K562 (cell line): ENCODE data around the gene FANCC. TPM values are rescaled to one million over a fixed set of nuclear protein-coding genes. Genes with fewer than 3 reads are reported as not detected.

ENCODE experiments used
- ZBTB8A ChIP-seq: fragments of 450-650 bp; IDR thresholded peaks from 2 replicates; pipeline ENCODE4 v1.6.1; 2018; ENCODE audit warnings: mild to moderate bottlenecking, moderate library complexity; ENCODE audit not compliant: partially characterized antibody
- polyA plus RNA-seq, 8 experiments: library from polyadenylated mRNA; depleted of rRNA in 4 of 8; stranded (reverse) in 5 of 8; unstranded in 3 of 8; fragments of >200 nt; fragmentation: Nextera tagmentation in 2 of 8; fragmentation: Illumina TruSeq in 1 of 8; extraction: Ambion mirVana in 2 of 8; extraction: Trizol in 1 of 8; gene quantifications; 2 replicates each; pipeline versions ENCODE4 v1.2.1 to v1.2.3, GENCODE V29; 2011 to 2014; ENCODE audit warnings: inconsistent platforms in 1 of 8, missing spikeins in 1 of 8
- total RNA-seq, 7 experiments: library from RNA; depleted of rRNA in 6 of 7; stranded (reverse); fragments of >200 nt in 6 of 7; fragmentation: Illumina TruSeq in 2 of 7; extraction: Trizol in 2 of 7; gene quantifications; 2 replicates each; pipeline versions ENCODE4 v1.2.1 to v1.2.3, GENCODE V29; 2011 to 2021; ENCODE audit warnings: low replicate concordance in 1 of 7
- TF ChIP-seq, protein P1 (sequence below): fragments of 450-650 bp; IDR thresholded peaks from 2 replicates; pipeline ENCODE4 v1.6.1; 2016; ENCODE audit warnings: mild to moderate bottlenecking
- TF ChIP-seq, protein P2 (sequence below): fragments of 200-800 bp; sonication (Bioruptor generic); IDR thresholded peaks from 2 replicates; pipeline ENCODE4 v1.6.1; 2017; ENCODE audit warnings: missing genetic modification characterization, missing compliant biosample characterization
- TF ChIP-seq, protein P3 (sequence below), 2 experiments: fragments of 450-650 bp in 1 of 2; IDR thresholded peaks; 2 replicates each; pipeline ENCODE4 v1.6.1; 2011 to 2017; ENCODE audit warnings: low read depth in 2 of 2, antibody characterized with exemption in 1 of 2, borderline replicate concordance in 1 of 2, low read length in 1 of 2, mild to moderate bottlenecking in 1 of 2, mixed read lengths in 1 of 2; ENCODE audit not compliant: control insufficient read depth in 1 of 2
- TF ChIP-seq, protein P4 (sequence below): fragments of 250-450 bp; sonication (Bioruptor Pico); IDR thresholded peaks from 2 replicates; pipeline ENCODE4 v1.8.0; 2021; ENCODE audit warnings: borderline replicate concordance, mild to moderate bottlenecking, moderate library complexity; ENCODE audit not compliant: poor library complexity, severe bottlenecking
- TF ChIP-seq, protein P5 (sequence below): fragments of 450-650 bp; IDR thresholded peaks from 2 replicates; pipeline ENCODE4 v1.6.1; 2016; ENCODE audit warnings: borderline replicate concordance

Gene FANCC
- total and polyA plus RNA-seq, 9 of the 15 experiments (the other 6 are each of a cell fraction or from before 2014, with no cell fraction given), result 4.6 to 18.4 (median 14.2) TPM

DNA sequence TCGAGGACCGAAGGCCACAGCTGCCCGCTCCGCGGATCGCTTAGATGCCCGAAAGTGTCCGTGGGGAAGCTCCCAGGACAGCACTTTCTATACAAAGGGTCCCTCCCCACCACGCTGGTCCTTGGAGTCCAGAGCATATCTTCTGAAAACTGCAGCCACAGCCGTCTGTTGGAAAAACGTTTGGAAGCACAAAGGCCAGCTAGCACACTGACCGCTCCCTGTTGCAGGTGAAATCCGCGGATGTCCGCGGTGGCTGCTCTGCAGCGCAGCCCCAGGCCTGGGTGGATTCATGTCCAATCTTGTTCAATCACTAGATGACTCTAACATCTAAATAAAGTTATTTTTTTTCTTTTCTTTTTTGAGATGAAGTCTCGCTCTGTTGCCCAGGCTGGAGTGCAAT lies 32.8 kb upstream of the FANCC start (continued):
- TF ChIP-seq, protein P1, sequence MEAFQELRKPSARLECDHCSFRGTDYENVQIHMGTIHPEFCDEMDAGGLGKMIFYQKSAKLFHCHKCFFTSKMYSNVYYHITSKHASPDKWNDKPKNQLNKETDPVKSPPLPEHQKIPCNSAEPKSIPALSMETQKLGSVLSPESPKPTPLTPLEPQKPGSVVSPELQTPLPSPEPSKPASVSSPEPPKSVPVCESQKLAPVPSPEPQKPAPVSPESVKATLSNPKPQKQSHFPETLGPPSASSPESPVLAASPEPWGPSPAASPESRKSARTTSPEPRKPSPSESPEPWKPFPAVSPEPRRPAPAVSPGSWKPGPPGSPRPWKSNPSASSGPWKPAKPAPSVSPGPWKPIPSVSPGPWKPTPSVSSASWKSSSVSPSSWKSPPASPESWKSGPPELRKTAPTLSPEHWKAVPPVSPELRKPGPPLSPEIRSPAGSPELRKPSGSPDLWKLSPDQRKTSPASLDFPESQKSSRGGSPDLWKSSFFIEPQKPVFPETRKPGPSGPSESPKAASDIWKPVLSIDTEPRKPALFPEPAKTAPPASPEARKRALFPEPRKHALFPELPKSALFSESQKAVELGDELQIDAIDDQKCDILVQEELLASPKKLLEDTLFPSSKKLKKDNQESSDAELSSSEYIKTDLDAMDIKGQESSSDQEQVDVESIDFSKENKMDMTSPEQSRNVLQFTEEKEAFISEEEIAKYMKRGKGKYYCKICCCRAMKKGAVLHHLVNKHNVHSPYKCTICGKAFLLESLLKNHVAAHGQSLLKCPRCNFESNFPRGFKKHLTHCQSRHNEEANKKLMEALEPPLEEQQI, result no peak
- TF ChIP-seq, protein P2, sequence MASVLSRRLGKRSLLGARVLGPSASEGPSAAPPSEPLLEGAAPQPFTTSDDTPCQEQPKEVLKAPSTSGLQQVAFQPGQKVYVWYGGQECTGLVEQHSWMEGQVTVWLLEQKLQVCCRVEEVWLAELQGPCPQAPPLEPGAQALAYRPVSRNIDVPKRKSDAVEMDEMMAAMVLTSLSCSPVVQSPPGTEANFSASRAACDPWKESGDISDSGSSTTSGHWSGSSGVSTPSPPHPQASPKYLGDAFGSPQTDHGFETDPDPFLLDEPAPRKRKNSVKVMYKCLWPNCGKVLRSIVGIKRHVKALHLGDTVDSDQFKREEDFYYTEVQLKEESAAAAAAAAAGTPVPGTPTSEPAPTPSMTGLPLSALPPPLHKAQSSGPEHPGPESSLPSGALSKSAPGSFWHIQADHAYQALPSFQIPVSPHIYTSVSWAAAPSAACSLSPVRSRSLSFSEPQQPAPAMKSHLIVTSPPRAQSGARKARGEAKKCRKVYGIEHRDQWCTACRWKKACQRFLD (CRISPR knock-in tag), result no peak
- TF ChIP-seq, protein P3, sequence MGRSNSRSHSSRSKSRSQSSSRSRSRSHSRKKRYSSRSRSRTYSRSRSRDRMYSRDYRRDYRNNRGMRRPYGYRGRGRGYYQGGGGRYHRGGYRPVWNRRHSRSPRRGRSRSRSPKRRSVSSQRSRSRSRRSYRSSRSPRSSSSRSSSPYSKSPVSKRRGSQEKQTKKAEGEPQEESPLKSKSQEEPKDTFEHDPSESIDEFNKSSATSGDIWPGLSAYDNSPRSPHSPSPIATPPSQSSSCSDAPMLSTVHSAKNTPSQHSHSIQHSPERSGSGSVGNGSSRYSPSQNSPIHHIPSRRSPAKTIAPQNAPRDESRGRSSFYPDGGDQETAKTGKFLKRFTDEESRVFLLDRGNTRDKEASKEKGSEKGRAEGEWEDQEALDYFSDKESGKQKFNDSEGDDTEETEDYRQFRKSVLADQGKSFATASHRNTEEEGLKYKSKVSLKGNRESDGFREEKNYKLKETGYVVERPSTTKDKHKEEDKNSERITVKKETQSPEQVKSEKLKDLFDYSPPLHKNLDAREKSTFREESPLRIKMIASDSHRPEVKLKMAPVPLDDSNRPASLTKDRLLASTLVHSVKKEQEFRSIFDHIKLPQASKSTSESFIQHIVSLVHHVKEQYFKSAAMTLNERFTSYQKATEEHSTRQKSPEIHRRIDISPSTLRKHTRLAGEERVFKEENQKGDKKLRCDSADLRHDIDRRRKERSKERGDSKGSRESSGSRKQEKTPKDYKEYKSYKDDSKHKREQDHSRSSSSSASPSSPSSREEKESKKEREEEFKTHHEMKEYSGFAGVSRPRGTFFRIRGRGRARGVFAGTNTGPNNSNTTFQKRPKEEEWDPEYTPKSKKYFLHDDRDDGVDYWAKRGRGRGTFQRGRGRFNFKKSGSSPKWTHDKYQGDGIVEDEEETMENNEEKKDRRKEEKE (IDR thresholded peaks at IDR 0.05; ENCODE audit: borderline replicate concordance in 1 of 2, control insufficient read depth in 1 of 2, low read depth in 2 of 2, low read length in 1 of 2), result no peak
- no peak for TF ChIP-seq ZBTB8A
- TF ChIP-seq, protein P4, sequence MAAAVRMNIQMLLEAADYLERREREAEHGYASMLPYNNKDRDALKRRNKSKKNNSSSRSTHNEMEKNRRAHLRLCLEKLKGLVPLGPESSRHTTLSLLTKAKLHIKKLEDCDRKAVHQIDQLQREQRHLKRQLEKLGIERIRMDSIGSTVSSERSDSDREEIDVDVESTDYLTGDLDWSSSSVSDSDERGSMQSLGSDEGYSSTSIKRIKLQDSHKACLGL (CRISPR knock-in tag), result no peak
- TF ChIP-seq, protein P5, sequence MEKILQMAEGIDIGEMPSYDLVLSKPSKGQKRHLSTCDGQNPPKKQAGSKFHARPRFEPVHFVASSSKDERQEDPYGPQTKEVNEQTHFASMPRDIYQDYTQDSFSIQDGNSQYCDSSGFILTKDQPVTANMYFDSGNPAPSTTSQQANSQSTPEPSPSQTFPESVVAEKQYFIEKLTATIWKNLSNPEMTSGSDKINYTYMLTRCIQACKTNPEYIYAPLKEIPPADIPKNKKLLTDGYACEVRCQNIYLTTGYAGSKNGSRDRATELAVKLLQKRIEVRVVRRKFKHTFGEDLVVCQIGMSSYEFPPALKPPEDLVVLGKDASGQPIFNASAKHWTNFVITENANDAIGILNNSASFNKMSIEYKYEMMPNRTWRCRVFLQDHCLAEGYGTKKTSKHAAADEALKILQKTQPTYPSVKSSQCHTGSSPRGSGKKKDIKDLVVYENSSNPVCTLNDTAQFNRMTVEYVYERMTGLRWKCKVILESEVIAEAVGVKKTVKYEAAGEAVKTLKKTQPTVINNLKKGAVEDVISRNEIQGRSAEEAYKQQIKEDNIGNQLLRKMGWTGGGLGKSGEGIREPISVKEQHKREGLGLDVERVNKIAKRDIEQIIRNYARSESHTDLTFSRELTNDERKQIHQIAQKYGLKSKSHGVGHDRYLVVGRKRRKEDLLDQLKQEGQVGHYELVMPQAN, result no peak
